ENCODE measurements around the gene PCSK9.
"Not testable (repeated sequence)": the region's sequence is repeated elsewhere in the genome, so short reads cannot be mapped to it uniquely, and the experiment has no call there.

DNA sequence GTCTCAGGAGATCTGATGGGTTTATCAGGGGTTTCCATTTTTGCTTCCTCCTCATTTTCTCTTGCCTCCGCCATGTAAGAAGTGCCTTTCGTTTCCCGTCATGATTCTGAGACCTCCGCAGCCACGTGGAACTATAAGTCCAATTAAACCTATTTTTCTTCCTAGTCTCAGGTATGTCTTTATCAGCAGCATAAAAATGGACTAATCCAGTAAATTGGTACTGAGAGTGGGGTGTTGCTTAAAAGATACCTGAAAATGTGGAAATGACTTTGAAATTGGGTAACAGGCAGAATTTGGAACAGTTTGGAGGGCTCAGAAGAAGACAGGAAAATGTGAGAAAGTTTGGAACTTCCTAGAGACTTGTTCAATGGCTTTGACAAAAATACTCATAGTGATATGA lies 8.2 kb upstream of the PCSK9 start:
- TF ChIP-seq, protein P1, sequence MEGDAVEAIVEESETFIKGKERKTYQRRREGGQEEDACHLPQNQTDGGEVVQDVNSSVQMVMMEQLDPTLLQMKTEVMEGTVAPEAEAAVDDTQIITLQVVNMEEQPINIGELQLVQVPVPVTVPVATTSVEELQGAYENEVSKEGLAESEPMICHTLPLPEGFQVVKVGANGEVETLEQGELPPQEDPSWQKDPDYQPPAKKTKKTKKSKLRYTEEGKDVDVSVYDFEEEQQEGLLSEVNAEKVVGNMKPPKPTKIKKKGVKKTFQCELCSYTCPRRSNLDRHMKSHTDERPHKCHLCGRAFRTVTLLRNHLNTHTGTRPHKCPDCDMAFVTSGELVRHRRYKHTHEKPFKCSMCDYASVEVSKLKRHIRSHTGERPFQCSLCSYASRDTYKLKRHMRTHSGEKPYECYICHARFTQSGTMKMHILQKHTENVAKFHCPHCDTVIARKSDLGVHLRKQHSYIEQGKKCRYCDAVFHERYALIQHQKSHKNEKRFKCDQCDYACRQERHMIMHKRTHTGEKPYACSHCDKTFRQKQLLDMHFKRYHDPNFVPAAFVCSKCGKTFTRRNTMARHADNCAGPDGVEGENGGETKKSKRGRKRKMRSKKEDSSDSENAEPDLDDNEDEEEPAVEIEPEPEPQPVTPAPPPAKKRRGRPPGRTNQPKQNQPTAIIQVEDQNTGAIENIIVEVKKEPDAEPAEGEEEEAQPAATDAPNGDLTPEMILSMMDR (IDR thresholded peaks at IDR 0.05; ENCODE audit: insufficient read depth, low read depth, low read length) = not testable (repeated sequence)
- TF ChIP-seq EZH2 (IDR thresholded peaks at IDR 0.05; ENCODE audit: insufficient read depth, low read length) = not testable (repeated sequence)
